H9 (cell line): ENCODE measurements around the gene FAU. TPM values are rescaled to one million over a fixed set of nuclear protein-coding genes. Genes with fewer than 3 reads are reported as not detected.

ENCODE experiments used
- DNase-seq: peaks from one replicate; pipeline ENCODE4 v3.0.0-alpha.2; 2017
- H2AFZ ChIP-seq: one replicate; pipeline ENCODE4 v1.6.1; 2013; ENCODE audit warnings: mild to moderate bottlenecking, low read length, control low read depth, moderate library complexity
- H2AK5ac ChIP-seq: 2 replicates; pipeline ENCODE4 v1.6.1; 2013; ENCODE audit warnings: low read length, control low read depth, mixed read lengths; ENCODE audit not compliant: insufficient read length
- H2BK120ac ChIP-seq: one replicate; pipeline ENCODE4 v1.6.1; 2013; ENCODE audit warnings: low read depth, mild to moderate bottlenecking, low read length, control low read depth, inconsistent platforms; ENCODE audit not compliant: poor library complexity, severe bottlenecking
- H2BK12ac ChIP-seq: 2 replicates; pipeline ENCODE4 v1.6.1; 2013; ENCODE audit warnings: low read length, control low read depth, mixed read lengths, low read depth; ENCODE audit not compliant: insufficient read length
- H2BK15ac ChIP-seq: 2 replicates; pipeline ENCODE4 v1.6.1; 2013; ENCODE audit warnings: low read depth, low read length, control low read depth
- H2BK20ac ChIP-seq: one replicate; pipeline ENCODE4 v1.6.1; 2013; ENCODE audit warnings: low read depth, mild to moderate bottlenecking, low read length, control low read depth, inconsistent platforms; ENCODE audit not compliant: poor library complexity, severe bottlenecking
- H2BK5ac ChIP-seq: 2 replicates; pipeline ENCODE4 v1.6.1; 2013; ENCODE audit warnings: low read length, control low read depth, mixed read lengths; ENCODE audit not compliant: insufficient read length
- H3K14ac ChIP-seq: 2 replicates; pipeline ENCODE4 v1.6.1; 2013; ENCODE audit warnings: low read length, control low read depth; ENCODE audit not compliant: insufficient read depth
- H3K18ac ChIP-seq: 2 replicates; pipeline ENCODE4 v1.6.1; 2013; ENCODE audit warnings: low read depth, mild to moderate bottlenecking, mixed read lengths, low read length, control low read depth; ENCODE audit not compliant: insufficient read length
- H3K23ac ChIP-seq: 2 replicates; pipeline ENCODE4 v1.6.1; 2013; ENCODE audit warnings: low read length, control low read depth, mixed read lengths, low read depth; ENCODE audit not compliant: insufficient read length
- H3K23me2 ChIP-seq: 2 replicates; pipeline ENCODE4 v1.6.1; 2013; ENCODE audit warnings: low read depth, mild to moderate bottlenecking, mixed read lengths, low read length, control low read depth; ENCODE audit not compliant: insufficient read length, poor library complexity, severe bottlenecking
- H3K27ac ChIP-seq: 2 replicates; pipeline ENCODE4 v1.5.1; 2013; ENCODE audit warnings: low read length, control low read depth, mixed read lengths, low read depth; ENCODE audit not compliant: insufficient read length
- H3K27me3 ChIP-seq: 2 replicates; pipeline ENCODE4 v1.6.1; 2013; ENCODE audit warnings: low read length, control low read depth, inconsistent platforms; ENCODE audit not compliant: insufficient read depth
- H3K4ac ChIP-seq: 2 replicates; pipeline ENCODE4 v1.6.1; 2013; ENCODE audit warnings: low read depth, mild to moderate bottlenecking, control low read depth, inconsistent platforms, low read length, moderate library complexity
- H3K4me1 ChIP-seq: 2 replicates; pipeline ENCODE4 v1.6.1; 2013; ENCODE audit warnings: low read length, control low read depth, inconsistent platforms; ENCODE audit not compliant: insufficient read depth
- H3K4me2 ChIP-seq: 2 replicates; pipeline ENCODE4 v1.6.1; 2013; ENCODE audit warnings: low read length, control low read depth, mixed read lengths; ENCODE audit not compliant: insufficient read length, insufficient read depth
- H3K56ac ChIP-seq: 2 replicates; pipeline ENCODE4 v1.6.1; 2013; ENCODE audit warnings: low read depth, mild to moderate bottlenecking, mixed read lengths, low read length, control low read depth; ENCODE audit not compliant: insufficient read length
- H3K79me1 ChIP-seq: 2 replicates; pipeline ENCODE4 v1.6.1; 2013; ENCODE audit warnings: low read depth, mild to moderate bottlenecking, moderate library complexity, low read length, control low read depth, inconsistent platforms; ENCODE audit not compliant: insufficient read depth, poor library complexity, severe bottlenecking
- H3K79me2 ChIP-seq: 2 replicates; pipeline ENCODE4 v1.6.1; 2013; ENCODE audit warnings: low read length, control low read depth, inconsistent platforms; ENCODE audit not compliant: insufficient read depth
- H3K9ac ChIP-seq: 2 replicates; pipeline ENCODE4 v1.6.1; 2013; ENCODE audit warnings: low read length, control low read depth, mixed read lengths; ENCODE audit not compliant: insufficient read length; ENCODE audit errors: extremely low read depth
- H3K9me3 ChIP-seq: one replicate; pipeline ENCODE4 v1.6.1; 2013; ENCODE audit warnings: low read depth, low read length, inconsistent platforms; ENCODE audit not compliant: control insufficient read depth
- H3T11ph ChIP-seq: one replicate; pipeline ENCODE4 v1.6.1; 2013; ENCODE audit warnings: mild to moderate bottlenecking, low read length, control low read depth, inconsistent platforms
- H4K20me1 ChIP-seq: one replicate; pipeline ENCODE4 v1.6.1; 2013; ENCODE audit not compliant: control insufficient read depth, insufficient read length, insufficient read depth
- H4K5ac ChIP-seq: 2 replicates; pipeline ENCODE4 v1.6.1; 2013; ENCODE audit warnings: low read depth, mild to moderate bottlenecking, mixed read lengths, low read length, control low read depth; ENCODE audit not compliant: insufficient read length
- H4K8ac ChIP-seq: replicated peaks from 2 replicates; pipeline ENCODE4 v1.6.1; 2013; ENCODE audit warnings: low read length, control low read depth, mixed read lengths, low read depth; ENCODE audit not compliant: insufficient read length
- H4K91ac ChIP-seq: 2 replicates; pipeline ENCODE4 v1.6.1; 2013; ENCODE audit warnings: low read depth, mild to moderate bottlenecking, moderate library complexity, mixed read lengths, low read length, control low read depth; ENCODE audit not compliant: insufficient read length
- H3K27ac Mint-ChIP-seq, 3 experiments: 2 replicates in 2 of 3; 3 replicates in 1 of 3; pipeline ENCODE4 v1.8.0; 2020 to 2021; ENCODE audit warnings: mixed read lengths in 3 of 3, mild to moderate bottlenecking in 1 of 3, moderate library complexity in 1 of 3
- H3K27me3 Mint-ChIP-seq: 2 replicates; pipeline ENCODE4 v1.8.0; 2021; ENCODE audit warnings: low read depth, mild to moderate bottlenecking, moderate library complexity, mixed read lengths
- H3K36me3 Mint-ChIP-seq, 3 experiments: 2 replicates in 2 of 3; 3 replicates in 1 of 3; pipeline ENCODE4 v1.8.0; 2020 to 2021; ENCODE audit warnings: low read depth in 3 of 3, mixed read lengths in 3 of 3; ENCODE audit not compliant: insufficient read depth in 1 of 3
- H3K4me1 Mint-ChIP-seq, 2 experiments: 2 replicates each; pipeline ENCODE4 v1.8.0; 2020; ENCODE audit warnings: mixed read lengths in 2 of 2
- H3K4me3 Mint-ChIP-seq, 2 experiments: 2 replicates in 1 of 2; 3 replicates in 1 of 2; pipeline ENCODE4 v1.8.0; 2020 to 2021; ENCODE audit warnings: mild to moderate bottlenecking in 2 of 2, mixed read lengths in 2 of 2, moderate library complexity in 1 of 2
- H3K9me3 Mint-ChIP-seq, 2 experiments: 2 replicates in 1 of 2; 3 replicates in 1 of 2; pipeline ENCODE4 v1.8.0; 2020; ENCODE audit warnings: mild to moderate bottlenecking in 2 of 2, mixed read lengths in 2 of 2, moderate library complexity in 1 of 2
- WGBS: extraction: QIAGEN DNeasy Blood & Tissue Kit; methylation state at CpG from one replicate; pipeline ENCODE4 v1.1.7; 2013; ENCODE audit warnings: missing lambda C conversion rate, low lambda C conversion rate, mixed read lengths; ENCODE audit not compliant: insufficient read length; ENCODE audit errors: extremely low coverage; 5-methylcytosine and 5-hydroxymethylcytosine counted together
- microRNA-seq: library from miRNA; unstranded; fragments of <30 nt; microRNA quantifications from one replicate; pipeline ENCODE4, GENCODE V29; 2020; ENCODE audit warnings: borderline microRNAs expressed
- total RNA-seq: library from RNA; stranded (reverse); gene quantifications from 2 replicates; pipeline ENCODE4 v1.2.1, GENCODE V29; 2021
- TF ChIP-seq, protein P1 (sequence below): fragments of 200-600 bp; sonication (generic); conservative IDR thresholded peaks from 3 replicates; pipeline ENCODE4 v1.8.0; 2021; ENCODE audit warnings: antibody characterized with exemption, mild to moderate bottlenecking

Gene FAU
- total RNA-seq, 1 experiment from 2014 or later: 898 TPM

DNA sequence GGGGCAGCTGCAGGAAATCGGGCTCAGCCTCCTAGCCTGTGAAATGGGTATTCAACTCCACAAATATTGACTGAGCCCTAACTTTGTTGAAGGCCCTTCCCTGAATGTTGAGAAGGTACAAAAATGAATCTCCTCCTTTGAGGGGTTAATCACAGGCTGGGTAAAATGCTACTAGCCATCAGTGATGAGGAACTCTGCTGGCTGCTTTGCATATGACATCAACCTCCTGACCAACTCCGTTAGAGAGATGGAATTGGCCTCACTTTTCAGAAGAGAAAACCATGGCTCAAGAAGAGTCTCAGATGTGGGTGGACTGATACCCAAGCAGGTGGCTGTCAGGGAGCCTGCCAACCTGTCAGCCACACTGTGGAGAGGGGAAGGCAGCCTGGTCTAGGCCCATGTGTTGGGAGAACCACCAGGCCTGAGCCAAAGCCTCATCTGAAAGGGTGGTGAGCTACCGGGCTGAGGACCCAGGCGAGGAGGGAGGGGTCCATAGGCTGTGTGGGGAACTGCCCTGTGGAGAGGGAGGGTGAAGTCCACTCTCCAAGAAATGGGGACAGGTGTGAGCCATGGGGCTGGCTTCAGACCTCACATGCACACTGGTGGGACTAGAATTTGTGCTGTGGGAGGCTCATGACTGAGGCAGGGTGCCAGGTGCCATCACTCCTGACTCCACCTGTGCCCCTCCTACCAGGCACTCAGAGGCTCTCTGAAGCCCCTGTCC lies 49.9 kb downstream of the FAU start:
- Histone ChIP-seq H3K27me3 (no peaks in the 10 kb centered on the region), H2BK20ac (no peak overlapping the region), H3K4me1 (peaks cover 2% of the 10 kb centered on the region; the same call in 1 of the 2 replicates), H3K23ac (no peak overlapping the region), H3K9me3 (no peaks in the 10 kb centered on the region), H3K56ac (no peak overlapping the region), H4K91ac (no peak overlapping the region), H3K4me2 (no peak overlapping the region), H2AK5ac (no peak overlapping the region), H2BK12ac (no peak overlapping the region), H4K5ac (peak overlapping the region; percentile 42), H3K79me2 (no peaks in the 10 kb centered on the region), H3K14ac (no peak overlapping the region), H4K8ac (no peak overlapping the region), H2BK15ac (no peak overlapping the region), H2BK5ac (no peak overlapping the region), H3K9ac (no peak overlapping the region), H2AFZ (no peak overlapping the region), H3K27ac (no peak overlapping the region), H3K79me1 (no peaks in the 10 kb centered on the region), H3K23me2 (no peaks in the 10 kb centered on the region), H4K20me1 (no peaks in the 10 kb centered on the region), H3T11ph (no peak overlapping the region), H2BK120ac (no peak overlapping the region), H3K18ac (no peak overlapping the region), H3K4ac (no peak overlapping the region)
- Mint-ChIP-seq H3K4me3 (no peak overlapping the region), H3K9me3 (no peaks in the 10 kb centered on the region), H3K4me1 (peaks cover 8 to 13% of the 10 kb centered on the region in 2 experiments), H3K27ac (peak overlapping the region in 1 of 3 experiments; percentile 15; a peak in 1 of 7 replicates), H3K36me3 (peaks cover 8 to 18% (median 16%) of the 10 kb centered on the region in 3 experiments), H3K27me3 (no peaks in the 10 kb centered on the region)
- TF ChIP-seq, protein P1, sequence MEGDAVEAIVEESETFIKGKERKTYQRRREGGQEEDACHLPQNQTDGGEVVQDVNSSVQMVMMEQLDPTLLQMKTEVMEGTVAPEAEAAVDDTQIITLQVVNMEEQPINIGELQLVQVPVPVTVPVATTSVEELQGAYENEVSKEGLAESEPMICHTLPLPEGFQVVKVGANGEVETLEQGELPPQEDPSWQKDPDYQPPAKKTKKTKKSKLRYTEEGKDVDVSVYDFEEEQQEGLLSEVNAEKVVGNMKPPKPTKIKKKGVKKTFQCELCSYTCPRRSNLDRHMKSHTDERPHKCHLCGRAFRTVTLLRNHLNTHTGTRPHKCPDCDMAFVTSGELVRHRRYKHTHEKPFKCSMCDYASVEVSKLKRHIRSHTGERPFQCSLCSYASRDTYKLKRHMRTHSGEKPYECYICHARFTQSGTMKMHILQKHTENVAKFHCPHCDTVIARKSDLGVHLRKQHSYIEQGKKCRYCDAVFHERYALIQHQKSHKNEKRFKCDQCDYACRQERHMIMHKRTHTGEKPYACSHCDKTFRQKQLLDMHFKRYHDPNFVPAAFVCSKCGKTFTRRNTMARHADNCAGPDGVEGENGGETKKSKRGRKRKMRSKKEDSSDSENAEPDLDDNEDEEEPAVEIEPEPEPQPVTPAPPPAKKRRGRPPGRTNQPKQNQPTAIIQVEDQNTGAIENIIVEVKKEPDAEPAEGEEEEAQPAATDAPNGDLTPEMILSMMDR: no peak
- no CpG with 5 or more reads among the region's 4 CpGs for WGBS
- DNase-seq: no peak

Small RNA genes lying within 50 kb of the gene (microRNA-seq; reads per million reads assigned to microRNA genes)
- not detected for gene MIR6751

Other genes with a start within 250 kb of the FAU start
- gene EHD1, start 243.5 kb downstream of the FAU start, total RNA-seq: 29.1 and 31.0 TPM in 2 replicates
- 21.3 and 22.1 TPM in 2 replicates for gene ATG2A, start 204.9 kb downstream of the FAU start, total RNA-seq
- gene PPP2R5B, start 197.4 kb downstream of the FAU start, total RNA-seq: 5.0 and 6.3 TPM in 2 replicates
- gene GPHA2, start 186.2 kb downstream of the FAU start, total RNA-seq: 1.3 and 2.1 TPM in 2 replicates
- gene MAJIN, start 150.0 kb downstream of the FAU start, total RNA-seq: not detected in 2 replicates
- gene BATF2, start 125.2 kb downstream of the FAU start, total RNA-seq: 0.72 and 1.0 TPM in 2 replicates
- 200 and 203 TPM in 2 replicates for gene ARL2, start 108.0 kb downstream of the FAU start, total RNA-seq
- gene SNX15, start 94.7 kb downstream of the FAU start, total RNA-seq: 24.3 and 25.7 TPM in 2 replicates
- gene SAC3D1, start 80.9 kb downstream of the FAU start, total RNA-seq: 20.7 and 21.9 TPM in 2 replicates
- 1.0 and 1.2 TPM in 2 replicates for gene NAALADL1, start 63.6 kb downstream of the FAU start, total RNA-seq
- 93.9 and 94.8 TPM in 2 replicates for gene CDCA5, start 38.1 kb downstream of the FAU start, total RNA-seq
- 24.2 and 26.7 TPM in 2 replicates for gene ZFPL1, start 37.9 kb downstream of the FAU start, total RNA-seq
- 94.7 and 98.5 TPM in 2 replicates for gene VPS51, start 25.9 kb downstream of the FAU start, total RNA-seq
- gene TM7SF2, start 10.3 kb downstream of the FAU start, total RNA-seq: 74.8 and 76.1 TPM in 2 replicates
- 18.3 and 19.0 TPM in 2 replicates for gene ZNHIT2, start 4.4 kb downstream of the FAU start, total RNA-seq
- gene MRPL49, start 187 bp upstream of the FAU start, total RNA-seq: 66.7 and 73.4 TPM in 2 replicates
- gene SYVN1, start 12.4 kb upstream of the FAU start, total RNA-seq: 31.3 and 31.6 TPM in 2 replicates
- gene SPDYC, start 48.1 kb upstream of the FAU start, total RNA-seq: 0.44 and 0.61 TPM in 2 replicates
- 175 and 178 TPM in 2 replicates for gene CAPN1, start 59.8 kb upstream of the FAU start, total RNA-seq
- gene POLA2, start 139.8 kb upstream of the FAU start, total RNA-seq: 37.7 and 41.5 TPM in 2 replicates
- 10.9 and 11.9 TPM in 2 replicates for gene CDC42EP2, start 192.7 kb upstream of the FAU start, total RNA-seq
- 75.3 and 81.4 TPM in 2 replicates for gene DPF2, start 211.7 kb upstream of the FAU start, total RNA-seq
- gene TIGD3, start 232.6 kb upstream of the FAU start, total RNA-seq: 0.66 and 1.2 TPM in 2 replicates